HEK293T (cell line): Measurements from ENCODE around the gene NADSYN1.

Source experiments
- CTCF ChIA-PET: fragments of 350-600 bp; formaldehyde crosslinking; extraction: SDS; loops from one replicate; lab custom pipeline; 2021; ENCODE audit warnings: antibody characterized with exemption, inconsistent platforms; lab: Yijun Ruan, JAX
- POLR2A ChIA-PET: fragments of 350-600 bp; formaldehyde crosslinking; extraction: SDS; loops from one replicate; lab custom pipeline; 2020; ENCODE audit warnings: antibody characterized with exemption, inconsistent platforms; lab: Yijun Ruan, JAX
- DNase-seq: peaks from one replicate; pipeline ENCODE4 v3.0.0; 2012; ENCODE audit warnings: mixed read lengths; ENCODE audit errors: extremely low spot score
- ARNT ChIP-seq: fragments of 450-650 bp; IDR thresholded peaks from 2 replicates; pipeline ENCODE4 v1.6.1; 2017; ENCODE audit warnings: mild to moderate bottlenecking
- BHLHE40 ChIP-seq: fragments of 450-650 bp; IDR thresholded peaks from 2 replicates; pipeline ENCODE4 v1.6.1; 2016; ENCODE audit warnings: mild to moderate bottlenecking, moderate library complexity, borderline replicate concordance
- CTBP1 ChIP-seq: fragments of 450-650 bp; IDR thresholded peaks from 2 replicates; pipeline ENCODE4 v1.6.1; 2016; ENCODE audit warnings: borderline replicate concordance
- ELF4 ChIP-seq: fragments of 450-650 bp; IDR thresholded peaks from 2 replicates; pipeline ENCODE4 v1.6.1; 2017; ENCODE audit warnings: antibody characterized with exemption
- FOXA1 ChIP-seq: fragments of 450-650 bp; IDR thresholded peaks from 2 replicates; pipeline ENCODE4 v1.6.1; 2016; ENCODE audit warnings: mild to moderate bottlenecking
- FOXK2 ChIP-seq: fragments of 450-650 bp; IDR thresholded peaks from 2 replicates; pipeline ENCODE4 v1.6.1; 2016; ENCODE audit warnings: mild to moderate bottlenecking
- FOXM1 ChIP-seq: fragments of 450-650 bp; IDR thresholded peaks from 2 replicates; pipeline ENCODE4 v1.6.1; 2017; ENCODE audit warnings: mild to moderate bottlenecking, borderline replicate concordance
- HDGF ChIP-seq: fragments of 450-650 bp; IDR thresholded peaks from 2 replicates; pipeline ENCODE4 v1.6.1; 2017; ENCODE audit warnings: antibody characterized with exemption, borderline replicate concordance
- L3MBTL2 ChIP-seq: fragments of 450-650 bp; conservative IDR thresholded peaks from 2 replicates; pipeline ENCODE4 v1.6.1; 2016; ENCODE audit warnings: mild to moderate bottlenecking
- LEF1 ChIP-seq: fragments of 450-650 bp; IDR thresholded peaks from 2 replicates; pipeline ENCODE4 v1.6.1; 2017; ENCODE audit warnings: mild to moderate bottlenecking, borderline replicate concordance
- NFRKB ChIP-seq: fragments of 450-650 bp; IDR thresholded peaks from 2 replicates; pipeline ENCODE4 v1.6.1; 2016; ENCODE audit warnings: mild to moderate bottlenecking, moderate library complexity
- PKNOX1 ChIP-seq: fragments of 450-650 bp; IDR thresholded peaks from 2 replicates; pipeline ENCODE4 v1.6.1; 2016
- SP1 ChIP-seq: fragments of 450-650 bp; IDR thresholded peaks from 2 replicates; pipeline ENCODE4 v1.6.1; 2017
- SUZ12 ChIP-seq: fragments of 450-650 bp; IDR thresholded peaks from 2 replicates; pipeline ENCODE4 v1.6.1; 2016; ENCODE audit warnings: mild to moderate bottlenecking
- TARDBP ChIP-seq: fragments of 450-650 bp; IDR thresholded peaks from 2 replicates; pipeline ENCODE4 v1.6.1; 2016
- ZNF384 ChIP-seq: fragments of 450-650 bp; IDR thresholded peaks from 2 replicates; pipeline ENCODE4 v1.6.1; 2016

NADSYN1 gene

DNA sequence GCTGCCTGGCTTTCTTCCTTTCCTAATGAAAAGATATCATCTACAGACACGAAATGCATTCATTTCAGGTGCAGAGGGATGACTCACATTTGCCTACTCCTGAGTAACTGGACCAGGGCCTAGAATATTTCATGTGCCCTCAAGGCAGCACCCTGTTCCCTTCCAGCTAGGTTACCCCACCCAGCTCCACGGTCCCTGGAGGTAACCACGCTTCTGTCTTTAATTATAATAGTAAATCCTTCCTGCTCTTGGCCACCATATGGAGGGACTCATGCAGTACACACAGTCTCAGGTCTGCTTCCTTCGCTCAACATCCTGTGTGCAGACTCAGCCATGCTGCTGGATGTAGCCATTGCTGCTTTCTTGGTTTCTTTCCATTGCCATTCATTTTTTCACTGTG lies 27.1 kb upstream of the NADSYN1 start:
- no peak for DNase-seq
- ChIA-PET POLR2A (no interaction called here), CTCF (interaction anchor here (0.6 kb wide), 1 partner anchor 306 kb away, joined by 4 read pairs; no protein-coding TSS in a partner anchor)
- TF ChIP-seq SUZ12 (no peak), ARNT (no peak), SP1 (no peak), BHLHE40 (no peak), FOXA1 (no peak), LEF1 (no peak), L3MBTL2 (no peak), PKNOX1 (no peak), TARDBP (no peak), CTBP1 (no peak), ELF4 (no peak), HDGF (no peak), FOXM1 (no peak), FOXK2 (no peak), NFRKB (no peak), ZNF384 (no peak)

GRCh38 chr11:71426413-71426812 lies 26.6 kb upstream of the NADSYN1 start:
- CTCF ChIA-PET, result no interaction called here
- POLR2A ChIA-PET, result no interaction called here

GRCh38 chr11:71428861-71429435 lies 24.1 kb upstream of the NADSYN1 start:
- POLR2A ChIA-PET, result no interaction called here
- CTCF ChIA-PET, result no interaction called here
- DNase-seq, result no peak
- TF ChIP-seq ARNT, result no peak
- no peak for TF ChIP-seq NFRKB
- TF ChIP-seq ZNF384, result no peak
- no peak for TF ChIP-seq CTBP1
- TF ChIP-seq BHLHE40, result no peak
- no peak for TF ChIP-seq LEF1

More at GRCh38 chr11:71426413-71426812, 26.6 kb upstream of the NADSYN1 start:
- no peak for TF ChIP-seq ARNT
- no peak for DNase-seq

- no peak for DNase-seq
- no peak for TF ChIP-seq FOXM1
- no peak for TF ChIP-seq CTBP1
- no peak for TF ChIP-seq L3MBTL2
- TF ChIP-seq LEF1, result no peak
- TF ChIP-seq HDGF, result no peak
- POLR2A ChIA-PET, result no interaction called here
- CTCF ChIA-PET, result no interaction called here
Measured at GRCh38 chr11:71429701-71430100, 23.3 kb upstream of the NADSYN1 start.

- no peak for TF ChIP-seq LEF1
- TF ChIP-seq L3MBTL2, result no peak
- no peak for TF ChIP-seq BHLHE40
- TF ChIP-seq FOXM1, result no peak
- ChIA-PET CTCF (no interaction called here), POLR2A (no interaction called here)
Measured at GRCh38 chr11:71430166-71430565, 22.8 kb upstream of the NADSYN1 start.

DNA sequence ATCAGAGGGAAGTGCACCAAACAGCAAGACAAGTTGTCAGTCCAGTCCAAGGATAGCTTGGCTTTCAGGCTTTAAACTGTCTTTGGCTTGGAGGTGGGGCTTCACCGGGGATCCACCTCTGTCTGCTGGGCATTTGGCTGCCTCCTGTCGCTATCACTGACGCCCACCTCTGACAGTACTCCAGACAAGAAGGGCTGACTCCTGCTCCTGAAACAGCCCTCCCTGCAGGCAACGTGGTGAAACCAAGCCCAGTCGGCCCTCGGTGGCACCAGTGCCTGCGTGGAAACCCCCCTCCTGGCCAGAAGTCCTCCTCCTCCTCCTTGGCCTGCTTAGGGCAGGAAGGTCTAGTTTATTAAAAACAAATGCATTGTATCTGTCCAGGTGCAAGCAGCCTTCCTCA lies 21.7 kb upstream of the NADSYN1 start:
- CTCF ChIA-PET, result no interaction called here
- no peak for TF ChIP-seq ZNF384
- no peak for TF ChIP-seq TARDBP
- no peak for TF ChIP-seq ARNT
- TF ChIP-seq FOXK2, result no peak
- no peak for TF ChIP-seq PKNOX1
- no peak for TF ChIP-seq SP1
- TF ChIP-seq BHLHE40, result no peak
- TF ChIP-seq SUZ12, result no peak
- TF ChIP-seq FOXA1, result no peak
- no peak for TF ChIP-seq L3MBTL2
- TF ChIP-seq FOXM1, result no peak
- no peak for TF ChIP-seq ELF4
- no peak for TF ChIP-seq NFRKB
- no peak for TF ChIP-seq CTBP1
- no peak for TF ChIP-seq HDGF
- TF ChIP-seq LEF1, result no peak
- no peak for DNase-seq
- POLR2A ChIA-PET, result no interaction called here

More at GRCh38 chr11:71430166-71430565, 22.8 kb upstream of the NADSYN1 start:
- no peak for DNase-seq

DNA sequence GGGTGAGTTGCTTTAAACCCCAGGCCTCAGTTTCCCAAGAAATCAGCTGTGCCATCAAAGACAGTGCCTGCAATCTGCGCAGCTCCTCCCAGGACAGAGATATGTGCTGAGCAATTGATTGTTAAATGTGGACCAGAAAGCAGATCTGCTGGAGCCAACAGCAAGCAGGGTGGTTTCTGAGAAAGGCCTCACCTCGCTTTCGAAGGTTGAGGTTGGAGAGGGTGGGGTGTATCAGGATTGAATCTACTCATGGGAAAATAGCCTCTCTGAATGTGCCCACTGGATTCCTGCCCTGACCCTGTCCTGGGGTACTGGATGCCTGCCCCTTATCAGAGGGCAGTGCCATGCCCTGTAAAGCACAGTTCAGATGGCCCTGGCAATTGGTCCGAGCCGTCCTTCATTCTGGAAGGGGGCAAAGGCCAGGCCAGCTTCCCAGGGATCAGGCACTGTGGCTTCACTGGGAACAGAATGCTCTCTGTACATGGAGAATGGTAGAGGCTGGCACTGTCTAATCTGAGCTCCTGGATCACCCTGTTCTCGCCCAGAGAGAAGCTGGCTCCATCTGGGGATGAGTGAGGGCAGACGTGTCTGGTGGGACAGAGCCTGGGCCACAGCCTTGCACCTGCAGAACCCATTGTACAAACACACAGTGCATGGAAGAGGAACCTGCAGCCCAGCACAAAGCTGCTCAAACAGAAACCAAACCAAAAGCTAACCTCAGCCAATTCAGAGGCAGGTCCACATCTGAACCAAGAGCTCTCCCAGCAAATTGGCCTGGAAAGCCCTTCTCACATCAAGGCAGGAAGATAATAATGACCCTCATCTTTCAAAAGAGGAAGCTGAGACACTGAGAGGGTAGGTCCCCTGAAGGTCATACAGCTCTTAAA lies 20.0 kb upstream of the NADSYN1 start:
- TF ChIP-seq FOXA1 (no peak), ARNT (no peak), ZNF384 (no peak), TARDBP (no peak), BHLHE40 (no peak), LEF1 (no peak), HDGF (no peak), SP1 (no peak), FOXK2 (no peak), SUZ12 (no peak), FOXM1 (no peak)
- CTCF ChIA-PET, result interaction anchor here (0.5 kb wide), 1 partner anchor 12 kb away, joined by 3 read pairs; no protein-coding TSS in a partner anchor
- no peak for DNase-seq
- POLR2A ChIA-PET, result interaction anchor here (1.2 kb wide), 1 partner anchor 15 kb away, joined by 7 read pairs; the partner anchor contains the start of gene DHCR7
